Natural killer cell treated with Interleukin-12 subunit alpha and Interleukin-12 subunit beta and Interleukin-15 and Interleukin-18, amount 100 ng/mL, for 72 hours (primary cell): ENCODE results near the gene ASB7. TPM values are rescaled to one million over a fixed set of nuclear protein-coding genes. Genes with fewer than 3 reads are reported as not detected.

ENCODE experiments used
- total RNA-seq, 2 donors: library from RNA; stranded (reverse); gene quantifications; one replicate each; pipeline ENCODE4 v1.2.3, GENCODE V29; 2022

ASB7 gene
- total RNA-seq, 2 donors from 2014 or later: 18.9 to 19.2 TPM

Other genes starting within 250 kb of the ASB7 start
- under 1 TPM in 1 of 2 donors, not detected in 1; 0.22 TPM for gene CERS3, start 73.6 kb upstream of the ASB7 start, total RNA-seq
- 10 to 100 TPM; 27.7 to 40.5 TPM for gene LINS1, start 405 bp upstream of the ASB7 start, total RNA-seq